CD4-positive, alpha-beta T cell treated with Interleukin-12 subunit alpha and Interleukin-12 subunit beta, for 1 hour (primary cell): Measurements from ENCODE around the gene DUSP16.
A peak's percentile ranks its signal among the peaks of the same experiment; 100 is the strongest.
"Not testable (repeated sequence)": the region's sequence is repeated elsewhere in the genome, so short reads cannot be mapped to it uniquely, and the experiment has no call there.

Experiments
- DNase-seq: peaks from one replicate; pipeline ENCODE4 v3.0.0-alpha.2; 2020

DUSP16 gene

DNA sequence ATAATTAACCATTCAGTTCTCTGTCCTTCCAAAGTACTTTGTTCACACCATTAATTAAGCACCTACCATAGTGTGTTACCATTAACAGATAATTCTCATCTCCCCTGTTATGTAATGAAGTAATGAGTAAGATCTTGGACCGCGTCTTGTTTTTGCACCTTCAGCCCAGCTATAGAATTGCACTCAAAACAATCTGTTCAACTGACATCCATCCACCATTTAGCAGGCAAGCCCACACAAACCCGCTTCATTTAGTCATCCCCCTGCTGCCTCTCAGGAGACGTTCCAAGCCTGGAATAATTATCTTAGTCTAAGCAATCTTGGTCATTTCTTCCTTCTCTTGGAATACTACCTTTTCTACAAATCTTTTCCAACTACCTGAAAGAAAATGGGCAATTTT is 74.4 kb downstream of the DUSP16 start:
- no peak for DNase-seq

- DNase-seq: no peak
Observed at GRCh38 chr12:12487490-12487889, 75.2 kb downstream of the DUSP16 start.

- no peak for DNase-seq
Observed at GRCh38 chr12:12486661-12487240, 75.9 kb downstream of the DUSP16 start.

- DNase-seq: no peak
Observed at GRCh38 chr12:12483438-12483837, 79.2 kb downstream of the DUSP16 start.

DNA sequence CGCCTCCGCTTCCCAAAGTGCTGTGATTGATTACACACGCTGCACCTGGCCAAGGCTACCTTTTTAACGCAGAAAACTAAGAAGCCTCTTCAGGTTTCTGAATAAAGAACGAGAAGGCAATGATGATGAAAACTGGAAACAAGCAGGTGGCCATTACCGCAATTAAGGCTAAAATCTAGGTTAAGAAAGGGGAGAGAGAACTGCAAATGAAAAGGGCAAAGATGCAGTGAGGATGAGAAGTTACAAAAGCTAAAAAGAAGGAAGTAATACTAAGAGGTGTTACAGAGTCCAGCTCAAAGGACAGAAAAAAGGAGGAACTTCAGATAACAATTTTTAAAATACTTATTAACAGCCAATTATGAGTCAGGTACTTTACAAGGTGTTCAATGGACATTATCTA is 79.7 kb downstream of the DUSP16 start:
- DNase-seq: no peak

GRCh38 chr12:12482150-12482761 is 80.4 kb downstream of the DUSP16 start:
- DNase-seq: peak; percentile 82

GRCh38 chr12:12481631-12482030 is 81.0 kb downstream of the DUSP16 start:
- peak; percentile 62 for DNase-seq

DNA sequence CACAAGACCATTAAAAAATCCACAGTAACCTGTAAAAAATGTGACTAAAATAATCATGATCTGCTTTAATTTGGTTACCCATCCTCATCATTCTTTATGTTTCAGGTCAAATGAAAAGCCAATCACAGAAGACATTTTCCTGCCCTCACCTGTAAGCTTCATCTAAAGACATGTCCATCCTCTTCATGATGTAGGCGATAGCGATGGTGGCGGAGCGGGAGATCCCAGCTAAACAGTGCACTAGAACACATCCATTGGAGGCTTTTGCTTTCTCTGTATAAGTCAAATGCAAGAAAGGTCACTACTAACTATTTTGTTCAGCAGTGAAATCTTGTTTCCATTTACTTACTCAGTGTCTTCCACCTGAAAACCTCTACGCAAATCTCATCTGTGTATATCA is 82.6 kb downstream of the DUSP16 start:
- DNase-seq: no peak

GRCh38 chr12:12477532-12477890 is 85.2 kb downstream of the DUSP16 start:
- no peak for DNase-seq

DNA sequence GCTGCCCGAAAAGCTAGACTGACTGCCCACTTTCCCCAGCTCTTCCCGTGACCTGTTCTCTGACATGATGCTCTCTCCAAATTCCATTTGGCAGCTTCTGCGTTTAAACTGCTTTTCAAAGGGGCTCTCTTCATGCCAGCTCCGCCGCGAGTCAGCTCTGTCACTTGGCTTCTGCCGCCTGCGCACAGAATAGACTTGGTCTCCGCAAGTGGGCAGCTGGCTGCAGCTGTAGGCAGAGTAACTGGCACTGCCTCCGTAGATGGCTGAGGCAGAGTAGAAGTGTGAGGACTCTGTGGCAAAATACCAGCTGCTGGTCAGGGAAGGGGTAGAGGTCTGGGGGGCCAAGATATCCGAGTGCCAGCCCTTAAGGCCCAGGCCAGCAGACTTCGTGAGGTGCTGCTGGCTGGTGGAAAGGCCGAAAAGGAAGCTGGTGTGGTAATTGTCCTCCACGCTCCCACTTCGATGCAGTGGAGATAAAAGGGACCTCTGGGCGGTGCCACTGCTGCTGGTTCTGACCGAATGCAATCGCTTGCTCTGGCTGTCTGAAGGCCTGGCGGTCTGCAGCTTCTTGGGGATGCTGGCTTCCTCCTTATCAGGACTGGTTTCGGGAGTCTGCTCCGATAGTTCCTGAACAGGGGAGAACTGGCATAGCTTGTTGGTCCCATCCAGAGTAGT is 85.7 kb downstream of the DUSP16 start:
- DNase-seq: no peak

DNA sequence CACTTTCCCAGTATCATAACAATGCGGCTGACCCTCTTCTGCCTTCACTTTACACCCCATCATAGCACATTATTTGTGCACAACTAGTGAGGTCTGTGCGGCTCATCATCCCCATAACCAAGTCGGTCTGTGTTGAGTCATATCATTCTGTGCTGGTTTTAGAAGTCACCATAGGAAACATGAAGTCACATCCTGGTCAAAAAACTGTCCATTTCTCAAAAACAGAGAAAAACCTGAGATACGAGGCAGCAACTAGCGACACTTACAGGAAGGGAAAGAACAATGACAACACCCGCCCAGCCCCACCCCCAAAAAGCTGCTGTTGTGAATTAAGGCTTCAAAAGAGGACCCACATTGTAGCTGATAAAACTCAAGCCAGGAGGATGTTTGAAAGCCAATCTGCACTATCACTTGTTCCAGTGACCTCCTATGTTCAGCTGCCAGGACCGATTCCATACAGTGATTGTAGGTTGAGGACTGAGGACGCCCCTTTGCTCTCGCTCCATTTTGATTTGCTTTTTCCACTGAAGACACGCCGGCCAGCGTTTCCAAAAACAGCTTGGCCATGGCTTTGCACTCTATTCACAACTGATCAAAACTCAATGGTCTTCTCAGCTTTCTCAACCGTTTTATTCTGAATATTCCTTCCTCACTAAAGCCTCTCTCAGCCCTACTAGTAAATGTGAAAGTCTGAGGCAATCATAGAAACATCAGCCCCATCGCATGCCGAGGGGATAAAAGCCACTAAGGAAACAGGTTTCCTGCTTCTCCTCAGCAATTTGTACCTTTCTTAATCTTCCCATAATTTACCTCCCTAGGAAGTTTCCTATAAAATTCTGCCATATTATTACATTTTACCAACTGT is 87.5 kb downstream of the DUSP16 start:
- peak; percentile 86 for DNase-seq

DNA sequence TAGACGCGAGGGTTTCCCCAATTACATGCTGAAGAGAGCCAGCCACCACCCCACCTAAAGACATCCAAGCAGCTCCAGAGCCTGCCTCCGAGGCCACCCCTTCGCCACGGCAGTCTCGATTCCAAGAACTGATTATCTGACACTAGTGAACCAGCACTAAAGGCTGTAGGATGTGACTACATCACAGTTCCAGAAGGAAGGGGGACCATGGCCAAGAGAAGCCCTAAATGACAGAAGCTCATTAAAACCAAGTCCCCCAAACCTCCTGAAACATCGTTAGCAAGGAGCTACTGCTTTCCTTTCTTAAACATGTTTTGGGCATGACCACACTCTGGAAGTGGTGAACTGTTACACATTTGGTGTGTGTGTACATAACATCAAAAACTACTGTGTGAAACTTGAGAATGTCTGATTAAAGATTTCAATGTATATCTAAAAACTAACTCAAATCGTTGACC is 88.2 kb downstream of the DUSP16 start:
- peak; percentile 55 for DNase-seq

GRCh38 chr12:12473223-12473622 is 89.4 kb downstream of the DUSP16 start:
- DNase-seq: no peak

- DNase-seq: not testable (repeated sequence)
Observed at GRCh38 chr12:12471982-12472961, 90.4 kb downstream of the DUSP16 start.

DNA sequence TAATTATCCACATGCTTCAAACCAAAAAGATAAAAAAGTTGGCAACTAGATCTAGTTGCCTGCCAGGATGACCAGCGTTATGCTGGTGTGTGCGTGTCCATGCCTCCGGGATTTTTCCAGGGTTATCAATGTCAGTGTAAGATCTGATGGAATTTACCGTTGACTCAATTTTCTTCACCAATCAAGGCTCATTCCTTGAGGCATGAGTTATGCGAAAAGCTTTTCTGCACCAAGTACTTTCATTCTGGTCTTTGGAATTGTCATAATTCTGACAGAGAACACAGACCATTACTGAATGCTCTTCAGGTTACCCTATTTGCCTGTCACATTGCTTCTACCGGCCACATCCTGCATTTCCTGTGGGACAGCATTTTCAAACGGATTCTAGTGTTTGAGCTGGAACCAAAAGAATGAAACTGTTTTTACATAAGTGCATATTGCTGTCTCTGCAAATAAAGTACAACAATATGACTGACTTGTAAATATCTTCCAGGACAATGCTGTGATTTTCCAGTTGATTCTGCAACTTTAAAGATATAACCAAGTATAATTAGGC is 91.8 kb downstream of the DUSP16 start:
- no peak for DNase-seq

- DNase-seq: no peak
Observed at GRCh38 chr12:12469386-12469785, 93.3 kb downstream of the DUSP16 start.

DNA sequence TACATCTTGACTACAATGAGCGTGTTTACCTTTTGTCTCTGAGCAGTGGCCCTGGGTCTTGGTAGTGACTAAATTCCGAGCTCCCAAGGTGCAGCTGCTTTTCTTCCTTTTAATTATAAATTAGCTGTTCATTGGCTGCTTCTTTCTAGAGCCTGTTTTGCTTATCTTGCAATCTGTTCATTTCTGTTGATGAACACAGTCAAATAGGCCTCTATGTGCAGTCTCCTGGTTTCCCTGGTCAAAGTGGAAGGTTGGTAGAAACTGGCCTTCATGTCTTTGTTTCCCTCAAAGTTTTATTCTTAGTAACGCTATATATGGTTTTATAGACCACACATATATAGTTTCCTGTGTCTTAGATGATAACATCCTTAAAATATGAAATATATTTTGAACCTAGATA is 94.1 kb downstream of the DUSP16 start:
- no peak for DNase-seq

GRCh38 chr12:12467688-12468261 is 94.9 kb downstream of the DUSP16 start:
- peak; percentile 75 for DNase-seq

- peak; percentile 59 for DNase-seq
Observed at GRCh38 chr12:12467264-12467663, 95.4 kb downstream of the DUSP16 start.

DNA sequence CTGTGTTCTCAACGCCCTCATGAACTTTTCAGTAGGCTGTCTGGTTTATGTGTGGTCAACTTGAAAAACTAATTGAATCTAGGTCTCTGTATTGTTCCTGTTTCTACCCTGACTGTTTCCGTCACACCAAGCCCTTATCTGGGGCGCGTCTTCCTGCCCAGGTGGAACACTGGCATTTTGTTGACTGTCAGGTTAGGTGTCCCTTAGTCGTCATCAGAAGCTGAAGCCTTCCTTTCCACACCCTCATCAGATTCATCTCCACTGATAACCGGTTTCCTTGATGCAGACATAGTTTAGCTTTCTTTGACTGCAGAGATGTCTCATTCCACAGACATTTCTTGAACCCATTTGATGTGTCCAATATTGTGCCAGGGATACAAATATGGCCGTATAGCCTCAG is 96.5 kb downstream of the DUSP16 start:
- DNase-seq: peak; percentile 88

- DNase-seq: no peak
Observed at GRCh38 chr12:12465522-12465921, 97.1 kb downstream of the DUSP16 start.

GRCh38 chr12:12461923-12462315 is 100.7 kb downstream of the DUSP16 start:
- no peak for DNase-seq
